H1 (cell line): ENCODE results near the gene PACSIN1. TPM values are rescaled to one million over a fixed set of nuclear protein-coding genes. Genes with fewer than 3 reads are reported as not detected.

Source experiments
- CTCF ChIA-PET: fragments of 300-600 bp; sonication (Branson Sonifier 250); formaldehyde crosslinking; loops from one replicate; lab custom pipeline; 2021; ENCODE audit not compliant: partially characterized antibody; lab: Charles Lee
- POLR2A ChIA-PET: fragments of 300-600 bp; sonication (Branson Sonifier 250); formaldehyde crosslinking; loops from one replicate; lab custom pipeline; 2021; ENCODE audit warnings: inconsistent platforms; ENCODE audit not compliant: partially characterized antibody; lab: Charles Lee
- DNase-seq, 2 experiments: peaks; one replicate each; pipeline versions ENCODE4 v3.0.0 to v3.0.0-alpha.2; 2010 to 2022; ENCODE audit warnings: low spot score in 2 of 2, low read depth in 1 of 2, mixed read lengths in 1 of 2
- FAIRE-seq: peaks from 2 replicates; lab custom pipeline; 2011; peaks lifted over from hg19 to GRCh38; lab: Jason Lieb, UNC
- H2AFZ ChIP-seq: 2 replicates; pipeline ENCODE4 v1.8.1; 2012; ENCODE audit warnings: low read length, inconsistent platforms
- H2AK5ac ChIP-seq: 2 replicates; pipeline ENCODE4 v1.6.1; 2013; ENCODE audit warnings: low read depth, low read length
- H2BK120ac ChIP-seq: replicated peaks from 2 replicates; pipeline ENCODE3; 2013; ENCODE audit warnings: low read depth, low read length, inconsistent platforms
- H2BK12ac ChIP-seq: 2 replicates; pipeline ENCODE4 v1.6.1; 2013; ENCODE audit warnings: low read depth, low read length
- H2BK15ac ChIP-seq: 2 replicates; pipeline ENCODE4 v1.6.1; 2013; ENCODE audit warnings: low read length
- H2BK20ac ChIP-seq: 2 replicates; pipeline ENCODE4 v1.6.1; 2013; ENCODE audit warnings: low read length
- H2BK5ac ChIP-seq: 2 replicates; pipeline ENCODE4 v1.6.1; 2013; ENCODE audit warnings: low read depth, low read length
- H3K14ac ChIP-seq: 2 replicates; pipeline ENCODE4 v1.6.1; 2013; ENCODE audit warnings: inconsistent platforms; ENCODE audit not compliant: insufficient read length
- H3K18ac ChIP-seq: 2 replicates; pipeline ENCODE4 v1.6.1; 2013; ENCODE audit warnings: low read length; ENCODE audit errors: extremely low read depth
- H3K23ac ChIP-seq: 2 replicates; pipeline ENCODE4 v1.6.1; 2013; ENCODE audit warnings: inconsistent platforms; ENCODE audit not compliant: insufficient read length
- H3K23me2 ChIP-seq: 2 replicates; pipeline ENCODE4 v1.6.1; 2013; ENCODE audit warnings: low read depth, low read length
- H3K27ac ChIP-seq: 2 replicates; pipeline ENCODE4 v1.6.1; 2011; ENCODE audit warnings: low read depth, low read length, inconsistent platforms
- H3K27me3 ChIP-seq, 4 experiments: replicated peaks in 1 of 4; 1 replicate in 1 of 4; 2 replicates in 3 of 4; pipeline versions ENCODE4 v1.6.1 to v1.8.1; 2011 to 2013; ENCODE audit warnings: low read length in 3 of 4, mild to moderate bottlenecking in 3 of 4, inconsistent platforms in 2 of 4, mixed read lengths in 2 of 4, moderate library complexity in 1 of 4; ENCODE audit not compliant: control insufficient read depth in 3 of 4, insufficient read depth in 3 of 4; ENCODE audit errors: extremely low read depth in 1 of 4
- H3K36me3 ChIP-seq, 4 experiments: 2 replicates each; pipeline versions ENCODE4 v1.6.1 to v1.8.1; 2011 to 2013; ENCODE audit warnings: mild to moderate bottlenecking in 4 of 4, low read length in 3 of 4, moderate library complexity in 2 of 4, control low read depth in 1 of 4, inconsistent platforms in 1 of 4; ENCODE audit not compliant: insufficient read depth in 4 of 4, control insufficient read depth in 2 of 4
- H3K4ac ChIP-seq: replicated peaks from 2 replicates; pipeline ENCODE3; 2013; ENCODE audit warnings: low read length, low read depth, mixed read lengths, inconsistent platforms; ENCODE audit not compliant: insufficient read length
- H3K4me1 ChIP-seq, 4 experiments: replicated peaks in 1 of 4; 1 replicate in 1 of 4; 2 replicates in 3 of 4; pipeline versions ENCODE4 v1.6.1 to v1.8.1; 2011 to 2013; ENCODE audit warnings: low read length in 3 of 4, inconsistent platforms in 2 of 4, mixed read lengths in 1 of 4; ENCODE audit not compliant: insufficient read depth in 4 of 4, control insufficient read depth in 3 of 4
- H3K4me2 ChIP-seq, 2 experiments: 2 replicates each; pipeline versions ENCODE4 v1.6.1 to v1.8.1; 2011 to 2013; ENCODE audit warnings: low read depth in 2 of 2, low read length in 2 of 2, control low read depth in 1 of 2, inconsistent platforms in 1 of 2, mild to moderate bottlenecking in 1 of 2; ENCODE audit not compliant: insufficient read depth in 1 of 2
- H3K4me3 ChIP-seq, 4 experiments: fragments of 200-600, 300-600 bp in 1 of 4; sonication (generic), shearing (Covaris generic), sonication (Bioruptor Twin) in 1 of 4; 2 replicates each; pipeline versions ENCODE4 v1.5.1 to v1.8.1; 2011 to 2016; ENCODE audit warnings: low read length in 4 of 4, low read depth in 3 of 4, control low read depth in 2 of 4, inconsistent platforms in 2 of 4, mild to moderate bottlenecking in 2 of 4, mixed read lengths in 1 of 4, moderate library complexity in 1 of 4; ENCODE audit not compliant: insufficient read depth in 2 of 4; ENCODE audit errors: extremely low read depth in 1 of 4
- H3K56ac ChIP-seq: replicated peaks from 2 replicates; pipeline ENCODE3; 2013; ENCODE audit warnings: low read depth, mild to moderate bottlenecking, mixed read lengths, low read length, inconsistent platforms; ENCODE audit not compliant: insufficient read length
- H3K79me1 ChIP-seq: 2 replicates; pipeline ENCODE4 v1.6.1; 2013; ENCODE audit warnings: low read depth, low read length, control low read depth
- H3K79me2 ChIP-seq, 2 experiments: 2 replicates each; pipeline versions ENCODE4 v1.6.1 to v1.8.1; 2012 to 2013; ENCODE audit warnings: low read length in 2 of 2, mild to moderate bottlenecking in 2 of 2, inconsistent platforms in 1 of 2; ENCODE audit not compliant: insufficient read depth in 2 of 2, control insufficient read depth in 1 of 2
- H3K9ac ChIP-seq, 4 experiments: replicated peaks in 1 of 4; 1 replicate in 1 of 4; 2 replicates in 3 of 4; pipeline versions ENCODE4 v1.6.1 to v1.8.1; 2011 to 2013; ENCODE audit warnings: low read depth in 3 of 4, low read length in 3 of 4, control low read depth in 2 of 4, mild to moderate bottlenecking in 2 of 4, moderate library complexity in 2 of 4, inconsistent platforms in 1 of 4; ENCODE audit errors: extremely low read depth in 1 of 4
- H3K9me3 ChIP-seq, 2 experiments: 2 replicates each; pipeline versions ENCODE4 v1.6.1 to v1.8.1; 2012 to 2013; ENCODE audit warnings: mild to moderate bottlenecking in 2 of 2, moderate library complexity in 2 of 2, control low read depth in 1 of 2, inconsistent platforms in 1 of 2, low read depth in 1 of 2, low read length in 1 of 2, mixed read lengths in 1 of 2; ENCODE audit not compliant: insufficient read depth in 2 of 2
- H4K20me1 ChIP-seq, 2 experiments: replicated peaks in 1 of 2; 2 replicates each; pipeline versions ENCODE3 to v1.8.1; 2011 to 2013; ENCODE audit warnings: inconsistent platforms in 2 of 2, low read length in 2 of 2, mild to moderate bottlenecking in 1 of 2; ENCODE audit not compliant: insufficient read depth in 2 of 2, control insufficient read depth in 1 of 2
- H4K5ac ChIP-seq: 2 replicates; pipeline ENCODE4 v1.6.1; 2013; ENCODE audit warnings: low read length, low read depth, mixed read lengths, inconsistent platforms; ENCODE audit not compliant: insufficient read length
- H4K8ac ChIP-seq: 2 replicates; pipeline ENCODE4 v1.8.0; 2013; ENCODE audit warnings: mild to moderate bottlenecking, moderate library complexity, low read length, inconsistent platforms; ENCODE audit not compliant: insufficient read depth; ENCODE audit errors: extremely low read depth
- H4K91ac ChIP-seq: replicated peaks from 2 replicates; pipeline ENCODE3; 2013; ENCODE audit warnings: low read length, mixed read lengths, inconsistent platforms; ENCODE audit not compliant: insufficient read length
- BCL11A ChIP-seq, 2 experiments: IDR thresholded peaks; one replicate each; pipeline ENCODE4 v1.6.1; 2011; ENCODE audit warnings: low read depth in 2 of 2, low read length in 2 of 2, mild to moderate bottlenecking in 2 of 2
- BRCA1 ChIP-seq: IDR thresholded peaks from 2 replicates; pipeline ENCODE4 v1.6.1; 2012; ENCODE audit warnings: low read depth, low read length, improper control_type of control experiment
- CEBPB ChIP-seq: IDR thresholded peaks from 2 replicates; pipeline ENCODE4 v1.6.1; 2012; ENCODE audit warnings: low read depth, low read length
- CREB1 ChIP-seq: IDR thresholded peaks from 2 replicates; pipeline ENCODE4 v1.6.1; 2012; ENCODE audit warnings: inconsistent platforms
- CTBP2 ChIP-seq: IDR thresholded peaks from 2 replicates; pipeline ENCODE4 v1.7.0; 2011; ENCODE audit warnings: borderline replicate concordance, mild to moderate bottlenecking, moderate library complexity, mixed read lengths, low read length; ENCODE audit not compliant: insufficient read depth, insufficient read length
- EP300 ChIP-seq, 2 experiments: IDR thresholded peaks; 1 replicate in 1 of 2; 2 replicates in 1 of 2; pipeline ENCODE4 v1.6.1; 2011 to 2012; ENCODE audit warnings: low read depth in 2 of 2, low read length in 2 of 2, mild to moderate bottlenecking in 2 of 2, borderline replicate concordance in 1 of 2, inconsistent platforms in 1 of 2, moderate library complexity in 1 of 2
- FOSL1 ChIP-seq: IDR thresholded peaks from 2 replicates; pipeline ENCODE4 v1.6.1; 2011; ENCODE audit warnings: mild to moderate bottlenecking, low read depth, low read length, moderate library complexity; ENCODE audit not compliant: insufficient read depth
- RBBP5 ChIP-seq: IDR thresholded peaks from 2 replicates; pipeline ENCODE4 v1.7.1; 2012; ENCODE audit warnings: low read depth, mild to moderate bottlenecking, inconsistent platforms, low read length, moderate library complexity, borderline replicate concordance
- RXRA ChIP-seq: IDR thresholded peaks from 2 replicates; pipeline ENCODE4 v1.6.1; 2011; ENCODE audit warnings: low read depth, mild to moderate bottlenecking, low read length, moderate library complexity; ENCODE audit not compliant: insufficient read depth
- SIRT6 ChIP-seq: IDR thresholded peaks from one replicate; pipeline ENCODE4 v1.7.1; 2012; ENCODE audit warnings: low read length, inconsistent platforms
- SRF ChIP-seq: IDR thresholded peaks from 2 replicates; pipeline ENCODE4 v1.6.1; 2011; ENCODE audit warnings: mild to moderate bottlenecking, low read depth, low read length, moderate library complexity
- TCF12 ChIP-seq: IDR thresholded peaks from 2 replicates; pipeline ENCODE4 v1.6.1; 2011; ENCODE audit warnings: low read depth, mild to moderate bottlenecking, low read length
- ZNF274 ChIP-seq: IDR thresholded peaks from 2 replicates; pipeline ENCODE4 v1.7.0; 2012; ENCODE audit warnings: low read length, borderline replicate concordance; ENCODE audit errors: extremely low read depth
- WGBS, 2 experiments: shearing (Covaris generic) in 1 of 2; methylation state at CpG; one replicate each; pipeline versions ENCODE4 v1.1.6 to v1.1.7; 2013 to 2015; ENCODE audit warnings: low lambda C conversion rate in 2 of 2, mixed read lengths in 2 of 2, inconsistent platforms in 1 of 2, low coverage in 1 of 2, missing lambda C conversion rate in 1 of 2; ENCODE audit not compliant: insufficient replicate concordance in 2 of 2, insufficient coverage in 1 of 2, insufficient read length in 1 of 2; ENCODE audit errors: extremely low coverage in 1 of 2, missing lambda C conversion rate in 1 of 2; 5-methylcytosine and 5-hydroxymethylcytosine counted together
- polyA plus RNA-seq, 7 experiments: library from polyadenylated mRNA; depleted of rRNA in 3 of 7; stranded (reverse) in 5 of 7; unstranded in 2 of 7; fragments of >200 nt in 5 of 7; fragments of 200-250 nt in 2 of 7; gene quantifications; 1 replicate in 5 of 7; 2 replicates in 1 of 7; 4 replicates in 1 of 7; pipeline versions ENCODE4 v1.2.1 to v1.2.3, GENCODE V29; 2011 to 2013; ENCODE audit warnings: missing spikeins in 2 of 7, mixed read lengths in 2 of 7
- total RNA-seq: library from RNA; stranded (reverse); fragmentation: NEBNext Ultra II Directional; extraction: Animal tissue kit (Norgen Biotek cat#: 25700); gene quantifications from 2 replicates; pipeline ENCODE4 v1.2.1, GENCODE V29; 2021

Gene PACSIN1
- total and polyA plus RNA-seq, 2 of the 8 experiments (the other 6 are each of a cell fraction or from before 2014, with no cell fraction given), result 5.9 to 11.1 TPM

GRCh38 chr6:34583861-34584604 is 118.2 kb downstream of the PACSIN1 start:
- no peak overlapping the region for H2AK5ac ChIP-seq
- H2BK12ac ChIP-seq, result no peak overlapping the region
- H2AFZ ChIP-seq, result no peak overlapping the region
- H3K4me3 ChIP-seq, result no peak overlapping the region
- ChIA-PET CTCF (interaction anchor here (0.6 to 4.3 kb wide), 19 partner anchors 9 to 728 kb away, joined by 3 to 20 read pairs (median 5); partner anchors contain the start of gene SPDEF), POLR2A (interaction anchor here (1.2 kb wide), 1 partner anchor 9 kb away, joined by 3 read pairs; no protein-coding TSS in a partner anchor)
- no peak for FAIRE-seq
- H2BK15ac ChIP-seq, result no peak overlapping the region
- H3K4ac ChIP-seq, result no peak overlapping the region
- H3K27me3 ChIP-seq, result no peaks in the 10 kb centered on the region
- WGBS, 2 experiments, result 79% methylated on average over 5 of the region's 5 CpGs; no CpG with 5 or more reads in 1 of the 2 experiments
- H3K18ac ChIP-seq, result no peak overlapping the region
- peaks cover 3 to 10% of the 10 kb centered on the region in 2 experiments for H4K20me1 ChIP-seq
- no peak overlapping the region for H3K27ac ChIP-seq
- no peak overlapping the region for H4K5ac ChIP-seq
- H3K9me3 ChIP-seq, result no peaks in the 10 kb centered on the region
- H3K23ac ChIP-seq, result no peak overlapping the region
- H2BK120ac ChIP-seq, result no peak overlapping the region
- H3K9ac ChIP-seq, result no peak overlapping the region
- peaks cover 2 to 20% (median 13%) of the 10 kb centered on the region in 4 experiments; a peak in 6 of 7 replicates for H3K4me1 ChIP-seq
- no peak overlapping the region for H3K56ac ChIP-seq
- no peak overlapping the region for H3K14ac ChIP-seq
- no peaks in the 10 kb centered on the region for H3K36me3 ChIP-seq
- no peak overlapping the region for H2BK5ac ChIP-seq
- H4K91ac ChIP-seq, result no peak overlapping the region
- H3K79me1 ChIP-seq, result peaks cover 5% of the 10 kb centered on the region
- no peak overlapping the region for H2BK20ac ChIP-seq
- 0 out of 4 replicates have a peak, but pooled peaks cover 0 to 3% of the 10 kb centered on the region in 2 experiments for H3K79me2 ChIP-seq
- no peak overlapping the region for H3K4me2 ChIP-seq
- H4K8ac ChIP-seq, result peak overlapping the region; percentile 48; the same call in 1 of the 2 replicates
- H3K23me2 ChIP-seq, result 0 out of 2 replicates have a peak, but pooled peaks cover 2% of the 10 kb centered on the region
- no peak for DNase-seq
- TF ChIP-seq CTBP2, result no peak
- TF ChIP-seq SRF, result no peak
- no peak for TF ChIP-seq TCF12
- TF ChIP-seq EP300 (IDR thresholded peaks at IDR 0.05; ENCODE audit: borderline replicate concordance in 1 of 2, low read depth in 2 of 2, low read length in 2 of 2), result no peak
- TF ChIP-seq SIRT6, result no peak
- TF ChIP-seq BRCA1, result no peak
- no peak for TF ChIP-seq CREB1
- no peak for TF ChIP-seq RBBP5
- no peak for TF ChIP-seq BCL11A (IDR thresholded peaks at IDR 0.05; ENCODE audit: low read depth in 2 of 2, low read length in 2 of 2)
- no peak for TF ChIP-seq ZNF274
- no peak for TF ChIP-seq RXRA
- TF ChIP-seq FOSL1, result no peak
- TF ChIP-seq CEBPB, result no peak
